Natural killer cell (primary cell): Measurements from ENCODE around the gene PDXP. TPM values are rescaled to one million over a fixed set of nuclear protein-coding genes. Genes with fewer than 3 reads are reported as not detected.

Experiments used
- ATAC-seq, 3 donors: fragments of 150-1000 bp in 2 of 3; fragments of 200-7000 bp in 1 of 3; cut with Tn5 transposase; 1 replicate in 1 of 3; 2 replicates in 2 of 3; pipeline ENCODE4 v1.10.0; 2021; ENCODE audit warnings: mild to moderate bottlenecking in 2 of 3, moderate library complexity in 2 of 3
- DNase-seq, 2 donors: peaks; one replicate each; pipeline versions ENCODE4 v3.0.0 to v3.0.0-alpha.2; 2013 to 2021; ENCODE audit warnings: mixed read lengths in 1 of 2
- H3K27ac ChIP-seq: one replicate; pipeline ENCODE4 v1.5.1; 2013; ENCODE audit warnings: mild to moderate bottlenecking, low read length
- H3K27me3 ChIP-seq: one replicate; pipeline ENCODE4 v1.6.1; 2013; ENCODE audit warnings: low read length; ENCODE audit not compliant: control insufficient read depth, insufficient read depth
- H3K36me3 ChIP-seq: one replicate; pipeline ENCODE4 v1.6.1; 2013; ENCODE audit warnings: low read length; ENCODE audit not compliant: control insufficient read depth, insufficient read depth
- H3K4me1 ChIP-seq: one replicate; pipeline ENCODE4 v1.6.1; 2013; ENCODE audit warnings: low read length; ENCODE audit not compliant: control insufficient read depth, insufficient read depth
- H3K4me3 ChIP-seq: one replicate; pipeline ENCODE4 v1.5.1; 2013; ENCODE audit warnings: low read length
- H3K9me3 ChIP-seq: one replicate; pipeline ENCODE4 v1.6.1; 2013; ENCODE audit warnings: low read length; ENCODE audit not compliant: control insufficient read depth, insufficient read depth
- H3K27ac Mint-ChIP-seq, 2 donors: one replicate each; pipeline ENCODE4 v1.8.0; 2022; ENCODE audit warnings: mild to moderate bottlenecking in 2 of 2, mixed read lengths in 2 of 2, moderate library complexity in 1 of 2
- H3K27me3 Mint-ChIP-seq, 2 donors: one replicate each; pipeline ENCODE4 v1.8.0; 2022; ENCODE audit warnings: low read depth in 2 of 2, mixed read lengths in 2 of 2
- H3K36me3 Mint-ChIP-seq: one replicate; pipeline ENCODE4 v1.8.0; 2022; ENCODE audit warnings: mixed read lengths
- H3K4me1 Mint-ChIP-seq, 2 donors: one replicate each; pipeline ENCODE4 v1.8.0; 2022; ENCODE audit warnings: mixed read lengths in 2 of 2
- H3K4me3 Mint-ChIP-seq: one replicate; pipeline ENCODE4 v1.8.0; 2022; ENCODE audit warnings: mild to moderate bottlenecking, moderate library complexity, mixed read lengths
- H3K9me3 Mint-ChIP-seq, 2 donors: one replicate each; pipeline ENCODE4 v1.8.0; 2022; ENCODE audit warnings: mixed read lengths in 2 of 2
- CTCF ChIP-seq: fragments of 200-600 bp; IDR thresholded peaks from one replicate; pipeline ENCODE4 v1.8.0; 2022; ENCODE audit warnings: antibody characterized with exemption
- WGBS: methylation state at CpG from one replicate; pipeline ENCODE4 v1.1.7; 2013; ENCODE audit warnings: missing lambda C conversion rate; ENCODE audit not compliant: insufficient coverage; 5-methylcytosine and 5-hydroxymethylcytosine counted together
- intact Hi-C: fragments of 100-400 bp; cut with micrococcal nuclease; formaldehyde crosslinking; loops from one replicate; pipeline ENCODE4 v1.14.2; 2022
- total RNA-seq, 4 donors: library from RNA; stranded (reverse); fragments of 120-200 nt in 1 of 4; gene quantifications; one replicate each; pipeline versions ENCODE4 v1.2.3 to v1.2.4, GENCODE V29; 2013 to 2022

The PDXP gene
- total RNA-seq, 3 donors from 2014 or later (not counting 1 experiment from before 2014, with no cell fraction given): 8.3 to 14.2 (median 13.4) TPM

GRCh38 chr22:37640591-37641560 lies 17.6 kb upstream of the PDXP start:
- Mint-ChIP-seq H3K36me3 (no peaks in the 10 kb centered on the region), H3K27ac (peak overlapping the region; percentile 86 to 99), H3K27me3 (no peaks in the 10 kb centered on the region), H3K4me3 (peak overlapping the region; percentile 98), H3K4me1 (peaks cover 41 to 74% of the 10 kb centered on the region in 2 donors), H3K9me3 (no peaks in the 10 kb centered on the region)
- DNase-seq (peak in 1 of 2 donors; percentile 62), ATAC-seq (no peak)
- intact Hi-C loops: no loop called here
- TF ChIP-seq CTCF: no peak
- Histone ChIP-seq H3K36me3 (peaks cover 47% of the 10 kb centered on the region), H3K9me3 (no peaks in the 10 kb centered on the region), H3K27ac (peak overlapping the region; percentile 74), H3K4me1 (peaks cover 71% of the 10 kb centered on the region), H3K4me3 (peak overlapping the region; percentile 83), H3K27me3 (no peaks in the 10 kb centered on the region)
- 54% methylated on average over 12 of the region's 24 CpGs for WGBS

GRCh38 chr22:37641561-37641949 lies 17.0 kb upstream of the PDXP start:
- DNase-seq: peak in 1 of 2 donors; percentile 13
- no peaks in the 10 kb centered on the region for H3K9me3 Mint-ChIP-seq
- H3K27ac ChIP-seq: peak overlapping the region; percentile 74
- intact Hi-C loops: no loop called here
- H3K4me3 ChIP-seq: no peak overlapping the region
- H3K9me3 ChIP-seq: no peaks in the 10 kb centered on the region
- H3K4me1 Mint-ChIP-seq: peaks cover 35 to 67% of the 10 kb centered on the region in 2 donors
- ATAC-seq: no peak
- peaks cover 64% of the 10 kb centered on the region for H3K4me1 ChIP-seq
- no peak for TF ChIP-seq CTCF
- H3K27me3 ChIP-seq: no peaks in the 10 kb centered on the region
- peak overlapping the region in 1 of 2 donors; percentile 99 for H3K27ac Mint-ChIP-seq
- H3K4me3 Mint-ChIP-seq: peak overlapping the region; percentile 63
- H3K36me3 Mint-ChIP-seq: no peaks in the 10 kb centered on the region
- peaks cover 51% of the 10 kb centered on the region for H3K36me3 ChIP-seq
- 88% methylated on average over 5 of the region's 5 CpGs for WGBS
- no peaks in the 10 kb centered on the region for H3K27me3 Mint-ChIP-seq

- peak overlapping the region; percentile 31 for H3K27ac ChIP-seq
- Mint-ChIP-seq H3K27me3 (no peaks in the 10 kb centered on the region), H3K4me3 (peak overlapping the region; percentile 53), H3K27ac (peak overlapping the region; percentile 75), H3K4me1 (peaks cover 18 to 50% of the 10 kb centered on the region in 2 donors), H3K9me3 (no peaks in the 10 kb centered on the region), H3K36me3 (no peaks in the 10 kb centered on the region)
- DNase-seq (peak; percentile 90), ATAC-seq (peak; percentile 69 to 82 (median 71))
- intact Hi-C loops: loop anchor here (1.0 kb wide), 1 partner anchor 38 kb away; no protein-coding TSS in a partner anchor
- peaks cover 46% of the 10 kb centered on the region for H3K4me1 ChIP-seq
- peak; percentile 91 for TF ChIP-seq CTCF
- H3K4me3 ChIP-seq: no peak overlapping the region
- no peaks in the 10 kb centered on the region for H3K27me3 ChIP-seq
- H3K36me3 ChIP-seq: peaks cover 67% of the 10 kb centered on the region
- no peaks in the 10 kb centered on the region for H3K9me3 ChIP-seq
- 30% methylated on average over 9 of the region's 9 CpGs for WGBS
These were observed 15.2 kb upstream of the PDXP start for GRCh38 chr22:37643225-37643847.
